Ascending aorta (tissue), 2 donors: ENCODE results near the gene DCPS. TPM values are rescaled to one million over a fixed set of nuclear protein-coding genes. Genes with fewer than 3 reads are reported as not detected.
A peak's percentile ranks its signal among the peaks of the same experiment; 100 is the strongest.
"Not testable (repeated sequence)": the region's sequence is repeated elsewhere in the genome, so short reads cannot be mapped to it uniquely, and the experiment has no call there.

ENCODE experiments used
- DNase-seq, 2 donors: peaks; one replicate each; pipeline ENCODE4 v3.0.0-alpha.2; 2019; ENCODE audit warnings: low spot score in 2 of 2
- H3K27ac ChIP-seq, 2 donors: fragments of 200-600 bp; sonication (generic); one replicate each; pipeline ENCODE4 v1.5.1; 2016 to 2017; ENCODE audit warnings: mild to moderate bottlenecking in 1 of 2
- H3K27me3 ChIP-seq: fragments of 200-600 bp; sonication (generic); one replicate; pipeline ENCODE4 v1.5.1; 2017
- H3K36me3 ChIP-seq, 2 donors: fragments of 200-600 bp; sonication (generic); one replicate each; pipeline ENCODE4 v1.5.1; 2016
- H3K4me1 ChIP-seq, 2 donors: fragments of 200-600 bp; sonication (generic); one replicate each; pipeline ENCODE4 v1.5.1; 2016 to 2017; ENCODE audit warnings: mild to moderate bottlenecking in 1 of 2
- H3K4me3 ChIP-seq, 2 donors: fragments of 200-600 bp; sonication (generic); one replicate each; pipeline ENCODE4 v1.5.1; 2016 to 2017; ENCODE audit warnings: mild to moderate bottlenecking in 1 of 2
- H3K9me3 ChIP-seq, 2 donors: fragments of 200-600 bp; sonication (generic); one replicate each; pipeline ENCODE4 v1.5.1; 2016
- intact Hi-C: fragments of 100-400 bp; cut with DNase I; formaldehyde crosslinking; loops from one replicate; pipeline ENCODE4 v1.15.1; 2023
- total RNA-seq: library from RNA; depleted of rRNA; stranded (reverse); fragments of >200 nt; gene quantifications from one replicate; pipeline ENCODE4 v1.1.0, GENCODE V29; 2016
- TF ChIP-seq, protein P1 (sequence below), 3 experiments: fragments of 200-600 bp in 2 of 3; fragments of 450-650 bp in 1 of 3; sonication (generic) in 2 of 3; IDR thresholded peaks; one replicate each; pipeline ENCODE4 v1.5.1; 2016 to 2019; ENCODE audit warnings: antibody characterized with exemption in 3 of 3, mild to moderate bottlenecking in 1 of 3, moderate library complexity in 1 of 3

The DCPS gene
- total RNA-seq, 1 donor from 2014 or later = 19.6 TPM

DNA sequence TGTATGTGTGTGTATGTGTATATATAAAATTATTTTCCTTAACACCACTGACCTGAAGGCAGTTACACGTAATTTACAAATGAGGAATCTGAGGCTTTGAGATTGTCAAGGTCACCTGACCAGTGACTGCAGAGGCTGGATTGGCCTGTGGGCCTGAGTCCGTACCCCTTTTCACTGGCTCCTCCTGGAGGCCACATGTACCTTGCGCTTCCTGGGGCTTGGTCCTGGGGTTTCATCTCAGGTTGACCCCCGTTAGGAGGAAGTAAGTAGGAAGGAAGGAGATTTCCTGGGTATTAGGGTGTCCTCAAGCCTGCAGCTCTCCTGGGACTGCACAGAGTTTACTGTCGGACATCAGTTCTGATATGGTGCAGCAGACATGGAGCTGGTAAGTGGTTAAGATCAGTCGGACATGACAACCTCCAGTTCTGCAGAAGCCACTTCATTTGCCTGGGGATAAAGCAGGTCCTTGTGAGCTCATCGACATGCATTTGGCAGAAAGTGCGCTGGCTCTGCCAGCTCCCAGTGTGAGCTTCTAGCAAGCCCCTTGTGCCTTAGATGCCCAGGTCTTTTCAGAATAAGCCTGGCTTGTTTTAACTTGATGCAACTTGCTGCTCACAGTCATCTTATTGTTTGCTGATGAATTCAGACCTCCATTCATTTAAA, 88.2 kb downstream of the DCPS start:
- intact Hi-C loops = no loop called here

DNA sequence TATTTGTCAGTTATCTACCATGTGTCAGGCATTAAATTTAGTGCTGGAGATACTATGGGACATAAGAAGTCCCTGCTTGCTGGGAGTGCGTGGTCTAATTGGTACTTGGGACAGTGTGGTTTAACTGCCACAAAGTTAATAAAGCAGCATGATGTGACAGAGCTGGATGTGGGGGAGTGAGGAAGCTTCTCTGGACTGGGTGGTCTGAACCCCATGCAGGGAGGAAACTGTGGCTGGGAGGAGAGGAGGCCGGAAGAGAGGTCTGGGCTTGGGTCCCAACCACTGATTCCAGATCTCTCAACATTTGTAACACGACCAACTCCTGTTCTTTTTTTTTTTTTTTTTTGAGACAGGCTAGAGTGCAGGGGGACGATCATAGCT, 88.8 kb downstream of the DCPS start:
- intact Hi-C loops = no loop called here
- Histone ChIP-seq H3K9me3 (no peaks in the 10 kb centered on the region), H3K27ac (no peak overlapping the region), H3K27me3 (no peaks in the 10 kb centered on the region), H3K36me3 (no peaks in the 10 kb centered on the region), H3K4me3 (no peak overlapping the region), H3K4me1 (no peaks in the 10 kb centered on the region)
- DNase-seq = no peak
- TF ChIP-seq, protein P1, sequence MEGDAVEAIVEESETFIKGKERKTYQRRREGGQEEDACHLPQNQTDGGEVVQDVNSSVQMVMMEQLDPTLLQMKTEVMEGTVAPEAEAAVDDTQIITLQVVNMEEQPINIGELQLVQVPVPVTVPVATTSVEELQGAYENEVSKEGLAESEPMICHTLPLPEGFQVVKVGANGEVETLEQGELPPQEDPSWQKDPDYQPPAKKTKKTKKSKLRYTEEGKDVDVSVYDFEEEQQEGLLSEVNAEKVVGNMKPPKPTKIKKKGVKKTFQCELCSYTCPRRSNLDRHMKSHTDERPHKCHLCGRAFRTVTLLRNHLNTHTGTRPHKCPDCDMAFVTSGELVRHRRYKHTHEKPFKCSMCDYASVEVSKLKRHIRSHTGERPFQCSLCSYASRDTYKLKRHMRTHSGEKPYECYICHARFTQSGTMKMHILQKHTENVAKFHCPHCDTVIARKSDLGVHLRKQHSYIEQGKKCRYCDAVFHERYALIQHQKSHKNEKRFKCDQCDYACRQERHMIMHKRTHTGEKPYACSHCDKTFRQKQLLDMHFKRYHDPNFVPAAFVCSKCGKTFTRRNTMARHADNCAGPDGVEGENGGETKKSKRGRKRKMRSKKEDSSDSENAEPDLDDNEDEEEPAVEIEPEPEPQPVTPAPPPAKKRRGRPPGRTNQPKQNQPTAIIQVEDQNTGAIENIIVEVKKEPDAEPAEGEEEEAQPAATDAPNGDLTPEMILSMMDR (IDR thresholded peaks at IDR 0.05) = no peak

More for the DNA sequence above, 88.2 kb downstream of the DCPS start:
- H3K27me3 ChIP-seq = no peaks in the 10 kb centered on the region
- no peak for DNase-seq
- H3K9me3 ChIP-seq = no peaks in the 10 kb centered on the region
- H3K4me1 ChIP-seq = no peaks in the 10 kb centered on the region
- H3K27ac ChIP-seq = no peak overlapping the region
- no peak overlapping the region for H3K4me3 ChIP-seq
- no peaks in the 10 kb centered on the region for H3K36me3 ChIP-seq
- TF ChIP-seq, protein P1 (IDR thresholded peaks at IDR 0.05) = no peak

GRCh38 chr11:126393143-126393542, 89.3 kb downstream of the DCPS start:
- TF ChIP-seq, protein P1 (IDR thresholded peaks at IDR 0.05) = no peak
- H3K4me3 ChIP-seq = no peak overlapping the region
- intact Hi-C loops = no loop called here
- H3K27ac ChIP-seq = no peak overlapping the region
- no peaks in the 10 kb centered on the region for H3K36me3 ChIP-seq
- H3K4me1 ChIP-seq = no peaks in the 10 kb centered on the region
- H3K9me3 ChIP-seq = no peaks in the 10 kb centered on the region
- no peaks in the 10 kb centered on the region for H3K27me3 ChIP-seq
- DNase-seq = no peak

GRCh38 chr11:126394036-126394435, 90.2 kb downstream of the DCPS start:
- H3K36me3 ChIP-seq = no peaks in the 10 kb centered on the region
- no peak for DNase-seq
- H3K27ac ChIP-seq = peak overlapping the region in 1 of 2 donors; percentile 8
- no peaks in the 10 kb centered on the region for H3K9me3 ChIP-seq
- H3K27me3 ChIP-seq = no peaks in the 10 kb centered on the region
- H3K4me3 ChIP-seq = no peak overlapping the region
- TF ChIP-seq, protein P1 (IDR thresholded peaks at IDR 0.05) = no peak
- H3K4me1 ChIP-seq = no peaks in the 10 kb centered on the region
- intact Hi-C loops = no loop called here

DNA sequence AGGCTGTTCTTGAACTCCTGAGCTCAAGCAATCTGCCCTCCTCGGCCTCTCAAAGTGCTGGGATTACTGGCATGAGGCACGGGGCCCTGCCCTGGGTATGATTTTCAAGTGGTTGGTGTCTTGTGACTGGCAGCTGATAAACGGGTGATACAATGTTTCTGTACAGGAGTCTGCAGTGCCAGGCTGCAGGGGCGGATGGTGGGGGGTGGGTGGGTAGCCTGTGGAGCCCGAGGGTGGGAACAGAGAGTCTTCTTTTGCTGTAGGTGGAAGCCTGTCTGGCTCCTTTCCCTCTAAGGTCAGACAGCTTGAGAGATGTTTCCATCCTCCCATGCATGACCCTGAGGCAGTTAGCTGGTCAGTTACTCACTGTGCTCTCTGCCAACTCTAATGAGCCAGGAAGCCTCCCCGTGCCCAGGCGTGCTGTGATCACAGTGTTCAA, 90.8 kb downstream of the DCPS start:
- DNase-seq, H3K27me3 ChIP-seq, H3K4me3 ChIP-seq, intact Hi-C loops, H3K9me3 ChIP-seq, H3K36me3 ChIP-seq, H3K4me1 ChIP-seq: not testable (repeated sequence)
- H3K27ac ChIP-seq = peak overlapping the region in 1 of 2 donors; percentile 8

Other genes starting within 250 kb of the DCPS start
- 33.0 TPM for gene CDON, start 241.2 kb upstream of the DCPS start, total RNA-seq
- gene RPUSD4, start 92.4 kb upstream of the DCPS start, total RNA-seq = 7.3 TPM
- 14.0 TPM for gene FAM118B, start 92.3 kb upstream of the DCPS start, total RNA-seq
- gene SRPRA, start 35.2 kb upstream of the DCPS start, total RNA-seq = 49.7 TPM
- 1.8 TPM for gene FOXRED1, start 34.9 kb upstream of the DCPS start, total RNA-seq
- 8.7 TPM for gene TIRAP, start 21.0 kb upstream of the DCPS start, total RNA-seq
- gene ST3GAL4, start 51.6 kb downstream of the DCPS start, total RNA-seq = 61.4 TPM